ENCODE measurements around the gene MAPKBP1.

MAPKBP1 gene

GRCh38 chr15:41871175-41871905, 97.1 kb downstream of the MAPKBP1 start:
- DNase-seq, result no peak

- no peak for DNase-seq
These were observed 98.0 kb downstream of the MAPKBP1 start for GRCh38 chr15:41872166-41872747.

GRCh38 chr15:41873711-41874110, 99.4 kb downstream of the MAPKBP1 start:
- no peak for DNase-seq

- no peak for DNase-seq
These were observed 100.5 kb downstream of the MAPKBP1 start for GRCh38 chr15:41874736-41875135.

GRCh38 chr15:41876007-41876406, 101.7 kb downstream of the MAPKBP1 start:
- no peak for DNase-seq

- DNase-seq, result no peak
These were observed 102.4 kb downstream of the MAPKBP1 start for GRCh38 chr15:41876689-41877088.
